HG03196 (cell line): ENCODE results near the gene PRM3.

Experiments used
- ATAC-seq: cut with Tn5 transposase; IDR thresholded peaks from one replicate; pipeline ENCODE4 v1.9.1; 2021; ENCODE audit not compliant: unreplicated experiment

The PRM3 gene

DNA sequence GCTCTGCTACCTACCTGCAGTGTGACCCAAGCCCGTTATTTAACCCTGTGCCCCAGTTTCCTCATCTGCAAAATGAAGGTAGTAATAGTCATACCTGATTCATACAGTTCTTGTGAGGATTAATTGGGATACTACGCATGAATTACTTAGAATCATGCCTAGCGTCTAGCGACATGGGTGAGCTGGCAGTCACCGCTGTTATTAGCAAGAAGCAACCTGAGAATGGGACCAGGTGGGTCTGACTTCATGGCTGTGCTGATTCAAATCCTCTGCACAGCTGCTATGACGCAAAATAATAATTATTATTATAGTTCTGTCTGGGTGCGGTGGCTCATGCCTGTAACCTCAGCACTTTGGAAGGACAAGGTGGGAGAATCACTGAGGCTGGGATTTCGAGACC is 25.3 kb downstream of the PRM3 start:
- ATAC-seq, result no peak

GRCh38 chr16:11245988-11246387 is 27.4 kb downstream of the PRM3 start:
- ATAC-seq, result no peak

GRCh38 chr16:11245222-11245737 is 28.1 kb downstream of the PRM3 start:
- ATAC-seq, result no peak

DNA sequence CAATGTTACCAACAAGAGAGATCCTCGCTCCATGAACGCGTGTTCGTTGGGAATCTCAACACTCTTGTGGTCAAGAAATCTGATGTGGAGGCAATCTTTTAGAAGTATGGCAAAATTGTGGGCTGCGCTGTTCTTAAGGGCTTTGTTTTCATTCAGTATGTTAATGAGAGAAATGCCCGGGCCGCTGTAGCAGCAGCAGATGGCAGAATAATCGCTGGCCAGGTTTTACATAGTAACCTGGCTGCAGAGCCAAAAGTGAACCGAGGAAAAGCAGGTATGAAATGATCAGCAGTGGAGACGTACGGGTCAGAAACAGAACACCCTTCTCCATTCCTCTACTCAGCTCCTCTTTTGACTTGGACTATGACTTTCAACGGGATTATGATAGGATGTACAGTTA is 30.8 kb downstream of the PRM3 start:
- no peak for ATAC-seq

GRCh38 chr16:11241480-11242204 is 31.8 kb downstream of the PRM3 start:
- no peak for ATAC-seq

GRCh38 chr16:11240636-11241473 is 32.6 kb downstream of the PRM3 start:
- ATAC-seq, result no peak

- no peak for ATAC-seq
Measured at GRCh38 chr16:11239644-11240632, 33.5 kb downstream of the PRM3 start.

- ATAC-seq, result no peak
Measured at GRCh38 chr16:11238272-11239202, 34.9 kb downstream of the PRM3 start.

DNA sequence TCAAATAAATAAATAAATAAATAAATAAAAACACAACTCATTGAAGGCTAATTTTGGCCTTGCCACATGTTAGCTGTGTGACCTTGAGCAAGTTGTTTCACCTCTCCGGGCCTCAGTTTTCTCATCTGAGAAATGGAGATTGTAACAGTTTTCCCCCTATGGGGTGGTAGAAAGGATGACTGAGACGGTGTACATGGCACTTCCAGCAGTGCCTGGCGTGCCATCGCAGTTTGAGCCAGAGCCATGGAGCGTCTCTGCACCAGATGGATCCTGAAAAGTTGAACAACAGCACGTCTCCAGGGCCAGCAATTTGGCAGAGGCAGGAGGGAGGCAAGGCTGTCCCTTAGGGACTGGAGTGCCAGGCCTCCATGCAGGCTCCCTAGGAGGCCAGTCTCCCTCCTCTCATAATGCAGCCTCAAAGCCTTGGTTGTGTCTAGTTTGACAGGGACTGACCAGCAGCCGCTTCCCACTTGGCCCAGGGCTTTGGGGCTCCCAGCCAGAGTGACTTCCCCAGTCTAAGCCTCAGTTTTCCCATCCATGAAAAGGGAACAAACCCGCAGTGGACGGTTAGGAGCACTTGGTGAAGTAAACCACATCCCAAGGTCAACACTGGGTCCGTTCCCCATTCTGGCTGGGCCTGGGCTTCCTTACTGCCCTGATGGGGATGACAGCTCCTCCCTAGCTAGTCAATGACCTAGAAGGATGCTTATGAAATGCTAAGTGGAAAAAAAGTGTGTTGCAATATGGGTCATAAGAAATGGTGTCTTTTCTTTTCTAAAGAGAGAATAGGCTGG is 36.8 kb downstream of the PRM3 start:
- no peak for ATAC-seq

- no peak for ATAC-seq
Measured at GRCh38 chr16:11235703-11235991, 37.8 kb downstream of the PRM3 start.

DNA sequence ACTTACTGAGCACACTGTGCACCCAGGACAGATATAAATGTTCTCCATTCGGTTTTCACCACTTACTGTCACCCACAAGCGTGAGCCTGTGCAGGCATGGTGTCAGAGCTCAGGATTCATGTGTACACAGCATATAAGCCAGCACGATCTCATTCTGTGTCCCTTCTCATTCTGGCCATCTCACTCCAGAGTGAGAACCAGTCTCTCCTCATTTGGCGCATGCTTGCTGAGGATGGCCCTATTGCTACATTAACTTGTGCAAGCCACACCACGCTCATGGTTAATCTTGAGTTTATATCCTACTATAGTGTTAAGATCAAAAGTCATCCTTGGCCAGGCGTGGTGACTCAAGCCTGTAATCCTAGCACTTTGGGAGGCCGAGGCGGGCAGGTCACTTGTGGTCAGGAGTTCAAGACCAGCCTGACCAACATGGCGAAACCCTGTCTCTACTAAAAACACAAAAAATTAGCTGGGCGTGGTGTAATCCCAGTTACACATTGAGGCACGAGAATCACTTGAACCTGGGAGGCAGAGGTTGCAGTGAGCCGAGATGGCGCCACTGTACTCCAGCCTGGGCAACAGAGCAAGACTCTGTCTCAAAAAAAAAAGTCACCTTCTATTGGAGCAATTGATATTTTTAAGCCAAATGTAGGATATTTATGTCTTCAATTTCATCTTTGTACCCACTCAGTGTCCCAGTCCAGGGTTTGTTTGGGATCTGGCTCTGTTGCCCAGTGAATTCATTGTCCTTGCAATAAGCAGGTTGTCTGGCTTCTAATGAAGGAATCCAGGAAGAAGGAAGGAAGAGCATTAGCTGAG is 38.3 kb downstream of the PRM3 start:
- ATAC-seq, result no peak

GRCh38 chr16:11233727-11234376 is 39.6 kb downstream of the PRM3 start:
- no peak for ATAC-seq

DNA sequence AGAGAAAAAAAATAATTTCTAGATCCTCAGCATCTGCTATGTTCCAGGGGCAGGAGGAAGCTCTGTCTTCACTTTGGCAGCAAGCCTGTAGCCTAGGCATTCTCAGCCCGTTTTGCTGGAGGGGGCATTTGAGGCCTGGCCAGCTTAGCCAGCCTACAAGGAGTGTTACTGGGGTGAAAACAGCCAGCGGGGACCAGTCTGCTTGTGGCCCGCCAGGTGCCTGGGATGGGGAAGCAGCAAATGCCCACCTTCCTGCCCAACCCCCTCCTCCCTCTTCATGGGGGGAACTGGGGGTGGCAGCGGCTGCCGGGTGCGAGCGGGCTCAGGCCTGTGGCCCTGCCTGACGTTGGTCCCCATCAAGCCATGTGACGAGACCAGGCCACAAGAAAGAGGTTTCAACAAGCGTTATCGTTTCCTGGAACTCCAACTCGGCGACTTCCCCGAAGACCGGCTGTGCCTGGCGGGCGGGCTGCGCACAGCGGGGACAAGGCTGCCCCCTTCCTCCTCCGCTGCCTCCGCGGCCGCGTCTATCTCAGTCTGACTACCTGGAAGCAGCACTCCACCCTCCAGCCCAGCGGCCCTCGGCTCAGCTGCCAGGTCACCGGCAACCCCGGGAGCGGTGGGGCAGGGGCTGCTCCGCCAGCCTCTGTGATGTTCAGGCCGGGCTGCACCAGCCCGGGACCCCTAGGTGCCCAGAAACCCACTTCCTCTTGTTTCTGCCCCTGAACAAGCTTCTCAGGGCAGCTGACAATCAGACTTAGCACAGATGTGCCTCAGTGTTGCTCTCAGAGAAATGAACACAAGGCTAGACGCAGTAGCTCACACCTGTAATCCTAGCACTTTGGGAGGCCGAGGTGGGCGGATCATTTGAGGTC is 40.3 kb downstream of the PRM3 start:
- peak; percentile 42 for ATAC-seq

GRCh38 chr16:11232302-11232851 is 41.1 kb downstream of the PRM3 start:
- ATAC-seq, result no peak

- ATAC-seq, result no peak
Measured at GRCh38 chr16:11231367-11231970, 42.0 kb downstream of the PRM3 start.

DNA sequence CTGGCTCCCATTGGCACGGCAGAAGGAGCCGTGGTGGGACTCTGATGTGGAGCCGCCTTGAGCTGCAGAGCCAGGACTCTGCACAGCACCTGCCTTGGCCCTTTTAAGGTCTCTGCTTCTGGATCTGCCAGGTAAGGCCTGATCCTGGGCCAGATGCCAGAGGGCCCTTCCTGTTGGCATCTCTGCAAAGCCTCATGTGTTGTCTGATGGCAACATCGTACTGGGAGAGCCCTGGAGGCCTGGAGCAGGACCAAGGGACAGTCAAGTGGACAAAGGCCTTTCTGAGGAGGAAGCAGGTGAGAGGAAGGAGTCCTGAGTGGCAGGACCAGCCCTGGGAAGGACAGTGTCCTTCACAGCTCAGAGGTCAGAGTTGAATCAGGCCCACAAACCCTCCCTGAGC is 43.5 kb downstream of the PRM3 start:
- ATAC-seq, result no peak
